K562 treated with DMSO at 1 percent for 48 hours (cell line): ENCODE data around the gene PAM16. TPM values are rescaled to one million over a fixed set of nuclear protein-coding genes. Genes with fewer than 3 reads are reported as not detected.

Experiments
- total RNA-seq: library from RNA; unstranded; fragments of 300-600 nt; gene quantifications from 2 replicates; pipeline ENCODE4 v1.2.3, GENCODE V29; 2022; ENCODE audit warnings: low replicate concordance; ENCODE audit errors: extremely low read depth

Gene PAM16
- total RNA-seq: not detected in 2 replicates

DNA sequence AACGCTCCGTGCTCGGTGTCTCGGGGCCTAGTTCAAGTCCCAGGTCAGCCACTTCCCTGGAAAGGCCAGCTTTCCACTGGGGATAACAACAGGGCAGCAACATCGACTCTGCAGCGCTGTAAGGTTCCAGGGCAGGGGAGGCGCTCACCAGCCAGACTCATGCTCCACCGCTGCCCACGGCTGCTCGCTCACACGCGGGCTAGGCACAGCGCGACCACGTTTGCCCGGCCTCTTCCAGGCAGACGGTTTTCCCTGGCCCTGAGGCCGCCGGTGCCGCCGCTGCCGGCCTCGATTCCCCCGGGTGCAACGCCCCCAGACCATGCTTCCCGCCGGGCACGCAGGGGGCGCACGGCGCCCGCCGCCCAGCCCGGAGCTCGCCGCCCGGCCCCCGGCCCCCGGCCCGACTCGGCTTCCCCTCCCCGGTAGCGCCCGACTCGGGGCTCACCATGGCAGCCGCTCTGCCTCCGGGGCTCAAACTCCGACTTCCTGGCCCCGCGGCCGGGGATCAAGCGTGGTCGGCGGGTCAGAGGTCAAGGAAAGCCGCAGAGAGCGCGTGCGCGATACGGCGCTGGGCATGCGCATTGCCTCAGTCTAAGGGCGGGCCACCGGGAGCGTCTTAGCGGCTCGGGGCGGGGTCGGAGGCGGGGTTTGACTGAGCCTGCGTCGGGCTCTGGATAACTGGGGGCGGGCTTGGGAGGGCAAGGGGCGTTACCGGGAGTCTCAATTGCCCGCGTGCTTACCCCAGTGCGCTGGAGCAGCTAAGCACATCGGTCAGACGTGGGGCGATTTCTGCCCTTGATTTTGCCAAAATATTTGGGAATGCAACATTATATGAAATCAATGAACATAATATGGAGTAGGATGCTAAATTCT lies at the start of gene PAM16:
TSS of gene PAM16 (minus strand) at position 535 of the 873 bp plus-strand sequence. CDS start at position 448, 87 bp downstream.

DNA sequence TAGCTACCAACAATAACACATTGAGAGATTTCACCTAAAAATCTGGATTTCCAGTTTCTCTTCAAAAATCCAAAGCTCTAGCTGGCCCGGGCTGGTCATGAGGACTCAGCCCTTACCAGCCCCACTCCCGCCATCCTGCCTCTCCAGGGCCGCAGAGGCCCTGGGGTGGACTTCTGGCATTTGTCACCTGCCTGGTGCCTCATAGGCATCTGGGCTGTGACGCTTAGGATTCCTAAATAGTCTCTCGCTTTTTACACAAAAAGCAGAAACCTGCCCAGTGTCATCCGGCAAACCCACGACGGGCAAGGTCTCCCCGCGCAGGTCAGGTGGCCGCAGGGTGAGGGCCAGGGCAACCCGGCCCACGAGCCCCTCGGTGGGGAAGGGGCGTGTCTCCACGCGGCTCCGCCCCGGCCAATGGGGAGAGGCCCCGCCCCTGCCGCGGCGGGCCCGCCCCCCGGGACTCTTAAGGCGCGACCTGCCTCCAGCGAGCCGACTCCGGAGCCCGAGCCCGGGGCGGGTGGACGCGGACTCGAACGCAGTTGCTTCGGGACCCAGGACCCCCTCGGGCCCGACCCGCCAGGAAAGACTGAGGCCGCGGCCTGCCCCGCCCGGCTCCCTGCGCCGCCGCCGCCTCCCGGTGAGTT lies 20.4 kb upstream of the PAM16 start, which contains the start of gene VASN:
TSS of gene VASN (plus strand) at position 492 of the 644 bp plus-strand sequence. CDS start 9,030 bp downstream, outside the sequence.

DNA sequence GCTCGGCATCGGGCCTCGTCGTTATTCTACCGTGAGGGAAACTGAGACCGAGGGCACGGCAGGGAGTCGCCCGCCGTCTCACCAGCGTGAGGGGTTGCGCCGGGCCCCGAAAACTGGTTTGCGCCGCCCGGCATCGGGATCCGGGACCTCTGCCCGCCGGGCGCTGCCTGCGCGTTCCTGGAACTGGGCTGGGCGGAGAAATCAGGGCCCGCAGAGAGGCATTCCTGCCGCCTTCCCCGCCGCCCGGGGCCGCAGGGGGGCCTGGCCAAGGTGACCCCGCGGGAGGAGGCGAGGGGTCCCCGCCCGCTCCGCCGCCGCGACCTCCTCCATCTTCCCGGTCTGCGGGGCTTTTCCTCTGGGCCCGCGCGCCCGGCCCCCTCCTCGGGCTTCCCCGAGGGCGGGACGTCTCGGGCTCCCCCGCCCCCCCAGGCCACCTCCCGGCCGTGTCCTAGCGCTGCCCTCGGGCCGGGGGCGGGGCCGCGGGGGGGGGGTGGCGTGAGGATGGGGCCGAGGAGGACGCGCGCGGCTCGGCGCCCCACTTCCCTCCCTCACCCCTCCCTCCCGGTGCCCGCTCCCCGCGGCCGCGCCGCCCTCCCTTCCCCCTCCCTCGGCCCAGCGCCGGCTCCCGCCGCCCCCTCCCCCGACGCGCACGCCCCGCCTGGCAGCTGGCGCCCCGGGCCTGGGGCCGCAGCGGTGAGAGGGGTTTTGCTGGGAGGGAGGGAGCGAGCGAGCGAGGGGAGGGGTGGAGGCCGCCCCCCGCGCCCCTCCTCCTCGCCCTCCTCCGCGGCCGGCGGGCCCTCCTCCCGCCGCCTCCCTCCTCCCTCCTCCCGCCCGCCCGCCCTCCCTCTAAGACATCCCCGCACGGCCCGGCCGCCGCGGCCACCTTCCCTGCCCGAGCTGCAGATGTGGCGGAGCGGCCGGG lies 35.7 kb downstream of the PAM16 start, which contains the start of gene GLIS2:
TSS of gene GLIS2 (plus strand) at position 882 of the 922 bp plus-strand sequence. CDS start 16,214 bp downstream, outside the sequence.

Other genes starting within 250 kb of the PAM16 start
- gene ADCY9, start 234.9 kb downstream of the PAM16 start, total RNA-seq: not detected in 2 replicates
- not detected in 2 replicates for gene SRL, start 109.2 kb downstream of the PAM16 start, total RNA-seq
- not detected in 2 replicates for gene TFAP4, start 78.3 kb downstream of the PAM16 start, total RNA-seq
- gene GLIS2, start 35.3 kb downstream of the PAM16 start, total RNA-seq: not detected in 2 replicates
- not detected in 2 replicates for gene VASN, start 20.5 kb upstream of the PAM16 start, total RNA-seq
- gene CORO7, start 65.3 kb upstream of the PAM16 start, total RNA-seq: 1,932 TPM in 1 of 2 replicates, not detected in the other
- not detected in 2 replicates for gene DNAJA3, start 74.5 kb upstream of the PAM16 start, total RNA-seq
- not detected in 2 replicates for gene NMRAL1, start 123.3 kb upstream of the PAM16 start, total RNA-seq
- gene HMOX2, start 125.1 kb upstream of the PAM16 start, total RNA-seq: not detected in 2 replicates
- not detected in 2 replicates for gene CDIP1, start 187.5 kb upstream of the PAM16 start, total RNA-seq
- not detected in 2 replicates for gene C16orf96, start 205.0 kb upstream of the PAM16 start, total RNA-seq